Stimulated activated CD4-positive, alpha-beta T cell treated with anti-CD3 and anti-CD28 coated beads, Interleukin-2, amount 100 ng/mL, for 4 hours (primary cell): Measurements from ENCODE around the gene SPDYE2B.
"Not testable (repeated sequence)": the region's sequence is repeated elsewhere in the genome, so short reads cannot be mapped to it uniquely, and the experiment has no call there.

Source experiments
- DNase-seq: peaks from one replicate; pipeline ENCODE4 v3.0.0-alpha.2; 2020; ENCODE audit warnings: low read depth

Gene SPDYE2B

DNA sequence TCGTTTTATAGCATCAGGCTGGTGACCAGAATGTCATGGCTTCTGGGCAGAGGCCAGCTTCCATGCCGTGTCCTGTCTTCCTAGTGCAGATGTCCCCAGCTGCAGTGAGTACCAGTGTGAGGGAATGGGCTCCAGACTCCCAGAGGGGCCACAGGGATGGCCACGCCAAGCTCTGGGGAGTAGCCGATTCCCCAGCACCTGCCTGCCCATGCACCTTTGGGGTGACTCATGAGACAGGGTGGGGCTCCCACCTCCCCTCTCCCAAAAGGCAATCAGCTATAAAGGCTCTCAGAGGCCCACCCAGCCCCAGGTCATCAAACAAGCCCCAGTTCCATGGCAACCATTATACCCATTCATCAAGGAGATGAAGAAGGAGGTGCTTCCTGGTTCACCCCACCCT, at the start of gene SPDYE2B:
SPDYE2B (plus strand) TSS at position 396 of the 400 bp plus-strand sequence. CDS start 2,030 bp downstream, outside the sequence.
- not testable (repeated sequence) for DNase-seq

GRCh38 chr7:102602317-102602716, 47.8 kb upstream of the SPDYE2B start:
- DNase-seq = not testable (repeated sequence)

GRCh38 chr7:102604431-102605145, 45.5 kb upstream of the SPDYE2B start:
- not testable (repeated sequence) for DNase-seq

- DNase-seq = not testable (repeated sequence)
These were observed 43.3 kb upstream of the SPDYE2B start for GRCh38 chr7:102606848-102607247.

DNA sequence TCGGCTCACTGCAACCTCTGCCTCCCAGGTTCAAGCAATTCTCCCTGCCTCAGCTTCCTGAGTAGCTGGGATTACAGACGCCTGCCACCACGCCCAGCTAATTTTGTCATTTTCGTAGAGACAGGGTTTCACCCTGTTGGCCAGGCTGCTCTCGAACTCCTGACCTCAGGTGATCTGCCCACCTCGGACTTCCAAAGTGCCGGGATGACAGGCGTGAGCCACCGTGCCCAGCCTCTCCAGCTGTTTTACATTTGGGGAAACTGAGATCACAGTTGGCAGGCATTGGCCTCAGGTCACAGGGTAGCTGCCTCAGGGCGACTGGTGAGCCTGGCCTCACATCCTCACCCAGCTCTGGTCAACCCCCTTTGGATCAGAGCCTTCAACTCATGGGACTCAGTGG, 40.4 kb upstream of the SPDYE2B start:
- not testable (repeated sequence) for DNase-seq

GRCh38 chr7:102610441-102610840, 39.7 kb upstream of the SPDYE2B start:
- not testable (repeated sequence) for DNase-seq

DNA sequence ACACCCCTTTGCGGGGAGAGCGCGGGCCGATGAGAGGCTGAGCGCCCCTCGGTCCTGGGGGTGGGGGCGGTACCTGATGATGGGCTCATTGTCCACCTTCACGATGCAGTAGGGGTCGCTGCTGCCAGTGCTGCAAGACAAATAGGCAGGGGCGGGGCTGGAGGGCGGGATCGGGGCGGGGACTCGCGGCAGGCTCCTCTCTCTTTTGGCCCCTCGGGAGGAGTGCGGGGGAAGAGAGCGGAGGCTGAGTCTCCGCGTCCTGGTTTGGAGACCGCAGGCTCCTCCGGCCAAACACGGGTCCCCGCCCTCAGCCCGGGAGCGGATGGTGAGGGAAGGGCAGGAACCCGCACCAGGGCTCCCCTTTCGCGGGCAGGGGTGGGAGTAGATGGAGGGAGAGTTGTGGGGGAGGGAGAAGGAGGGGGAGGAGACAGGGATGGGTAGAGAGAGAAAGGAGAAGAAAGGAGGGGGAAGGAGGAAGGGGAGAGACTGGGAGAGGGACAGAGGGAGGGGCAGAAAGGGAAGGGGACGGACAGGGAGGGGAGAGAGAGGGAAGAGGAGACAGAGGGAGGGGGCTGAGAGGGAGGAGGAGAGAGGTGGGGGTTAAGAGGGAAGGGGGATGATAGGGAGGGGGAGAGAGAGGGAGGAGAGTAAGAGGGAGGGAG, 39.0 kb upstream of the SPDYE2B start:
- not testable (repeated sequence) for DNase-seq

DNA sequence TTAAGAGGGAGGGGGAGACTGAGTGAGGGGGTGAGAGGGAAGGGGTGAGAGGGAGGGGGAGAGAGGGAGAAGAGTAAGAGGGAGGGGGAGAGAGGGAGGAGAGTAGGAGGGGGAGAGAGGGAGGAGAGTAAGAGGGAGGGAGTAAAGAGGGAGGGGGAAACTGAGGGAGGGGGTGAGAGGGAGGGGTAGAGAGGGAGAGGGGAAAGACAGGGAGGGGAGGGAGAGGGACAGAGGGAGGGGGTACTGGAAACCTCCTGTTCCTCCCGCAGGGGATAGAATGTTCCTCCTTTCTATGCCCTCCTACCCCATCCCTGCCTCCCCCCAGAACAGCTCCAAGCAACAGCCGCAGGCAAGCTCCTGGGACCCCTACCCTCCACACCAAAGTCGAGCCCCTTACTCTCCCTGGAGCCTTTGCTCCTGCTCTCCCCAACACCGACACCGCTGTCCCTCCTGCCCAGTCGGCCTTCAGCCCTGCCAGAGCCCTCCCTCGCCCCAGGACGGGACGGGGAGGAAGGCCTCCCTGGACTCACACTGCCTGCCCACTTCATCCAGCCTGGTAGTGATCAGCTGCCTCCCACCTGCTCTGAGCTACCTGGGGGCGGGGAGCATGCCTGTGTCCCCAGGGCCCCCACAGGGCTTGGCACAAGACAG, 38.3 kb upstream of the SPDYE2B start:
- not testable (repeated sequence) for DNase-seq

DNA sequence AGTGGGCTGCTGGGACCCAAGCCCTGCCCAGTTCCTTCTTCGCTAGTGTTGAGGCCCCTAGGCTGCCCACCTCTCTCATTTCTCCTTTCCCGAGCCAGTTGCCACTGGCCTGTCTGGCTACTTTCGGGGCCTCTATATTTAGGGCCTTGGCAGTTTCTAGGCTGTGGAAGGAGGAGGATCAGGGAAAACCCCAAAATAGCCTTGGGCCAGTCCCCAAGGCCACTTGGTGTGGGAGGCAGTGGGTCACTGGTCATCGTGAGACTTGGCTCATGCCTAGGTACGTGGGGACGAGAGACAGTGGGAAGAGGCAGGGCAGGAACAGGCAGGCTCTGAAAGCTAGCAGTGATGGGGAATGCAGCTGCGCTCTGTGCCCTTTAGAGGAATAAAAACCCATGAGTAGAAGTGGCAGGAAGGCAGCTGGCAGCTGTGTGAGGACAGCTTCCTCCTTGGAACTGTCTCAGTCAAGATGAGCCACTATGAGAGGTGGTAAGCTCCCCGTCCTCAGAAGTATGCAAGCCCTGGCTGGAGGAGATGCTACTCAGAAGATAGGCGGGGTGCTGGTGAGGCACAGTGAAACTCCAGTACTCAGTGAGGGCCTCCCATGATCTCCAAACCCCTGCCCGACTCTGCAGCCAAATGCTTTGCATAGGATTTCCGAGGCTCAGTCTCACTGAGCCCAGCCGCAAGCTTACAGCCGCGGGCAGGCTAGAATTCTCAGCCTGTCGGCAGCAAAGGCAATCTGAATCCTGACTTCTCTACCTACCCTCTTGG, 36.4 kb upstream of the SPDYE2B start:
- DNase-seq = not testable (repeated sequence)

- DNase-seq = not testable (repeated sequence)
These were observed 35.8 kb upstream of the SPDYE2B start for GRCh38 chr7:102614346-102614697.

DNA sequence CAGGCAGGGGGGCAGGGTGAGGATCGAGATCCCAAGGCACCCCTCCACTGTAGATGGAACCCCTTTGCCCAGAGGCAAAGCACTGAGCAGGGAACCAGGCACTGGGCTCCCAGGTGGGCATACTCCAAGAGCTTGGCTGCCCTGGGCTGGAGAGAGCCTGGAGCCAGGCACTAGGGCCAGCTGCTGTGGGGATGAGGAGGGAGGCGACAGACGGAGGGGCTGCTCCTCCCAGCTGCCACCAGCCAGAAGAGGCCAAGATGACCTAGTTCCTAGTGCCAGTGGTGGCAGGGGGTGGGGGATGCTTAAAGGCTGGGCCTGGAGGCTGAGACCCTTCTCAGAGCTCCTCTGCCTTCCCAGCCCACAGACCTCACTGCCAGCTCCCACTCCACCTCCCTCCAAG, 35.2 kb upstream of the SPDYE2B start:
- DNase-seq = not testable (repeated sequence)

DNA sequence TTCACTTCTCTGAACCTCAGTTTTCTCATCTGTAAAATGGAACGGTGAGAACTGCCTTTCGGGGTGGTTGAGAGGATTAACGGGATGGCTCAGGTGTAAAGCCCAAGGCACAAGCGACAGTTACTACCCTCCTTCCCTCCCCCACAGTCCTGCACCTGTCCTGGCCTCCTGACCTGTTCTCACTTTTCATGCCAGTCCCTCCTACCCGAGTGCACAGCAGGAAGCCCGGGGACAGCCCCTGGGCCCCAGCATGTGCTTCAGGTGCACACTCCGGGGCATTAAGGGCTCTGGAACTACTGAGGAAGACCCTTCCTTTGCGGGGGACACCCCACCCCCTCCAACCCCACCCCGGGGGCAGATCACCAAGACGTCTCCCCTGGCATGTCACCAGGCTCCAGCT, 34.2 kb upstream of the SPDYE2B start:
- DNase-seq = not testable (repeated sequence)

- not testable (repeated sequence) for DNase-seq
These were observed 33.5 kb upstream of the SPDYE2B start, which contains the start of gene RASA4 for GRCh38 chr7:102616507-102617125. RASA4 (minus strand) TSS chr7:102616756; CDS start chr7:102616689, 67 bp downstream.

- DNase-seq = not testable (repeated sequence)
These were observed 32.0 kb upstream of the SPDYE2B start for GRCh38 chr7:102618122-102618521.

DNA sequence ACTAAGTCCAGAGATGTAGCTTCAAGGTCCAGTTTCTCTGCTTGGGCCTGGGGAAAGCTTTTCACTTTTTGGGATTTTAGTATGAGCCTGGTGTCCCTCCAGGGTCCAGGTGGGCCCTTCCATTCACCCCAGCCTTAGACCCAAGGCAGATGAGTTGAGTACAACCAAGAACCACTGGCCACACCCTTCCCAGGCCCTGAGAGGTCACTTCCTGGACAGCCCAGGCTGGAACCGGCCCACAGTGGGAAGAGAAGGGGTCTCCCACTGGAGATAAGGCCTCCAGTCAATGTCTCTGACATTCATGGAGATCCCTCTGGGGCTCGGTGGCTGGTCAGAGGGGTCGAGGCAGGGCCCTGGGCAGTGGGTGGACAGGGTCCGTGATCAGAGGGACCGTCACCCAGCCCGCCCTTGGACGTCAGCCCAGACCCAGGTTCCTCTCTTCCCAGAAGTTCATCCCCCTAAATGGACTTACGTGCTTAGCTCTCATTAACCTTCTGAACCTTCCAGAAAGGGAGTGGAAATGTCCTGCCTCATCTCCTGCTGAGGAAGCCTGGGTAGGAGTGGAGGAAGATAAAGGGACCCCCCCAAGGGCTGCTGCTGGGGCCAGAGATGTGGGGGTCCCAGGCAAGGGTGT, 22.7 kb upstream of the SPDYE2B start:
- DNase-seq = not testable (repeated sequence)

GRCh38 chr7:102630622-102631021, 19.5 kb upstream of the SPDYE2B start:
- DNase-seq = not testable (repeated sequence)

- not testable (repeated sequence) for DNase-seq
These were observed 15.8 kb upstream of the SPDYE2B start for GRCh38 chr7:102634299-102634698.

DNA sequence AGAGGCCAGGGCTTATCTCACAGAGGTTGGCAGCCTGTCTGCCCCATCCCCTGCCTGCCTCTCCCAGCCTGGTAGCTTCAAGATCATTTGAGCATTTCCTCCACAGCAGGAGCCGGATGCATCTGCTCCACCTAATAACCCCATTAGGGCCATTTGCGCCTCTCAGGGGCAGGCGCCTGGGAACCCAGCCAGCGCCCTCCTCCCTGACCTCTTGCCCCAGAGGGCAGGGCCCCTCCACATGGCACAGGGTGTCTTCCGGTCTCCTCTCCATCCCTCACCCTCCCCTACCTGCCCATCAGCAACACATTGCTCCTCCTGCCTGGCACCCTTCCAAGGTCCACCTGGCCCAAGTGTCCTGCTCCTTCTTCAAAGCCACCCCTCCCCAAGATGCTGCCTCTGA, 14.8 kb upstream of the SPDYE2B start:
- not testable (repeated sequence) for DNase-seq

- DNase-seq = not testable (repeated sequence)
These were observed 13.2 kb upstream of the SPDYE2B start for GRCh38 chr7:102636956-102637355.

GRCh38 chr7:102638848-102639247, 11.3 kb upstream of the SPDYE2B start:
- DNase-seq = not testable (repeated sequence)

GRCh38 chr7:102642691-102643090, 7.4 kb upstream of the SPDYE2B start, which contains the start of gene UPK3BL1:
UPK3BL1 (minus strand) TSS chr7:102642791; CDS start chr7:102642741, 50 bp downstream.
- not testable (repeated sequence) for DNase-seq
